Urinary bladder (tissue), 4 donors: ENCODE results near the gene FTSJ1. TPM values are rescaled to one million over a fixed set of nuclear protein-coding genes. Genes with fewer than 3 reads are reported as not detected.
"Not testable (repeated sequence)": the region's sequence is repeated elsewhere in the genome, so short reads cannot be mapped to it uniquely, and the experiment has no call there.

ENCODE experiments used
- DNase-seq: peaks from one replicate; pipeline ENCODE4 v3.0.0-alpha.2; 2015; ENCODE audit errors: extremely low spot score
- H3K27ac ChIP-seq: one replicate; pipeline ENCODE4 v1.5.1; 2013; ENCODE audit warnings: low read depth, mild to moderate bottlenecking, moderate library complexity
- H3K36me3 ChIP-seq: one replicate; pipeline ENCODE4 v1.6.1; 2013; ENCODE audit warnings: mild to moderate bottlenecking, moderate library complexity; ENCODE audit not compliant: insufficient read depth
- H3K4me1 ChIP-seq: one replicate; pipeline ENCODE4 v1.6.1; 2013; ENCODE audit warnings: mild to moderate bottlenecking, moderate library complexity; ENCODE audit not compliant: insufficient read depth
- H3K4me3 ChIP-seq: one replicate; pipeline ENCODE4 v1.5.1; 2013; ENCODE audit warnings: low read depth, low read length
- WGBS: extraction: QIAGEN DNeasy Blood & Tissue Kit; methylation state at CpG from one replicate; pipeline ENCODE4 v1.1.7; 2013; 5-methylcytosine and 5-hydroxymethylcytosine counted together
- polyA plus RNA-seq: library from polyadenylated mRNA; stranded (reverse); fragments of 200-250 nt; gene quantifications from one replicate; pipeline ENCODE4 v1.2.3, GENCODE V29; 2013
- total RNA-seq: library from RNA; depleted of rRNA; stranded (reverse); fragments of >200 nt; gene quantifications from one replicate; pipeline ENCODE4 v1.2.3, GENCODE V29; 2014
- donor health status: healthy with polysubstance abuse.
- donor health status: healthy.

The FTSJ1 gene
- total and polyA plus RNA-seq, 2 donors = 21.8 to 28.2 TPM

GRCh38 chrX:48514868-48515460 lies 39.0 kb downstream of the FTSJ1 start:
- H3K4me3 ChIP-seq = no peak overlapping the region
- no peaks in the 10 kb centered on the region for H3K36me3 ChIP-seq
- no peak overlapping the region for H3K27ac ChIP-seq
- no peak for DNase-seq
- H3K4me1 ChIP-seq = no peaks in the 10 kb centered on the region
- 93% methylated on average over 9 of the region's 9 CpGs for WGBS

- no peak for DNase-seq
- Histone ChIP-seq H3K27ac (no peak overlapping the region), H3K4me3 (no peak overlapping the region), H3K4me1 (no peaks in the 10 kb centered on the region), H3K36me3 (no peaks in the 10 kb centered on the region)
- 91% methylated on average over 10 of the region's 10 CpGs for WGBS
Observed at GRCh38 chrX:48515842-48516241, 39.8 kb downstream of the FTSJ1 start.

GRCh38 chrX:48516285-48516684 lies 40.3 kb downstream of the FTSJ1 start:
- Histone ChIP-seq H3K4me3 (no peak overlapping the region), H3K4me1 (no peaks in the 10 kb centered on the region), H3K27ac (no peak overlapping the region), H3K36me3 (no peaks in the 10 kb centered on the region)
- WGBS = 85% methylated on average over 10 of the region's 10 CpGs
- no peak for DNase-seq

GRCh38 chrX:48516987-48517386 lies 41.0 kb downstream of the FTSJ1 start:
- Histone ChIP-seq H3K36me3 (no peaks in the 10 kb centered on the region), H3K27ac (no peak overlapping the region), H3K4me1 (no peaks in the 10 kb centered on the region), H3K4me3 (no peak overlapping the region)
- DNase-seq = no peak
- WGBS = 85% methylated on average over 5 of the region's 5 CpGs

GRCh38 chrX:48519481-48519880 lies 43.5 kb downstream of the FTSJ1 start:
- H3K4me3 ChIP-seq, H3K27ac ChIP-seq, H3K4me1 ChIP-seq, H3K36me3 ChIP-seq, DNase-seq: not testable (repeated sequence)
- WGBS = 89% methylated on average over 4 of the region's 4 CpGs

GRCh38 chrX:48520455-48520854 lies 44.5 kb downstream of the FTSJ1 start:
- no peak for DNase-seq
- no peak overlapping the region for H3K27ac ChIP-seq
- 94% methylated on average over 2 of the region's 2 CpGs for WGBS
- no peaks in the 10 kb centered on the region for H3K36me3 ChIP-seq
- H3K4me3 ChIP-seq = no peak overlapping the region
- no peaks in the 10 kb centered on the region for H3K4me1 ChIP-seq

- H3K4me3 ChIP-seq = no peak overlapping the region
- no peaks in the 10 kb centered on the region for H3K36me3 ChIP-seq
- H3K27ac ChIP-seq = no peak overlapping the region
- no peaks in the 10 kb centered on the region for H3K4me1 ChIP-seq
- whole genome bisulfite sequencing = 27% methylated on average over 2 of the region's 2 CpGs
- no peak for DNase-seq
Observed at GRCh38 chrX:48520976-48521352, 45.0 kb downstream of the FTSJ1 start.

GRCh38 chrX:48521353-48522243 lies 45.6 kb downstream of the FTSJ1 start, which contains the start of gene EBP:
EBP (plus strand) TSS chrX:48521808; CDS start chrX:48523772, 1,964 bp downstream.
- Histone ChIP-seq H3K36me3 (no peaks in the 10 kb centered on the region), H3K4me3 (peak within 1 kb of the TSS; percentile 63), H3K4me1 (no peaks in the 10 kb centered on the region), H3K27ac (peak within 1 kb of the TSS; percentile 78)
- under 1% methylated on average over 65 of the region's 66 CpGs for WGBS
- peak; percentile 78 for DNase-seq

GRCh38 chrX:48522291-48522690 lies 46.3 kb downstream of the FTSJ1 start:
- no peak for DNase-seq
- Histone ChIP-seq H3K27ac (no peak overlapping the region), H3K4me3 (peak overlapping the region; percentile 63), H3K4me1 (no peaks in the 10 kb centered on the region), H3K36me3 (no peaks in the 10 kb centered on the region)
- 6% methylated on average over 10 of the region's 10 CpGs for WGBS

GRCh38 chrX:48523682-48524081 lies 47.7 kb downstream of the FTSJ1 start:
- Histone ChIP-seq H3K4me1 (no peaks in the 10 kb centered on the region), H3K36me3 (peaks cover 2% of the 10 kb centered on the region), H3K4me3 (no peak overlapping the region), H3K27ac (no peak overlapping the region)
- WGBS = 94% methylated on average over 12 of the region's 12 CpGs
- DNase-seq = no peak

- WGBS = 88% methylated on average over 8 of the region's 8 CpGs
- H3K36me3 ChIP-seq, H3K4me1 ChIP-seq, H3K27ac ChIP-seq, DNase-seq, H3K4me3 ChIP-seq: not testable (repeated sequence)
Observed at GRCh38 chrX:48525853-48526252, 49.9 kb downstream of the FTSJ1 start.

- peaks cover 2% of the 10 kb centered on the region for H3K36me3 ChIP-seq
- 83% methylated on average over 3 of the region's 3 CpGs for WGBS
- no peak overlapping the region for H3K27ac ChIP-seq
Observed at GRCh38 chrX:48530736-48531135, 54.7 kb downstream of the FTSJ1 start.

GRCh38 chrX:48531358-48531959 lies 55.5 kb downstream of the FTSJ1 start:
- Histone ChIP-seq H3K4me1 (no peaks in the 10 kb centered on the region), H3K36me3 (peaks cover 2% of the 10 kb centered on the region), H3K27ac (peak overlapping the region; percentile 39), H3K4me3 (no peak overlapping the region)
- DNase-seq = no peak
- WGBS = 65% methylated on average over 5 of the region's 5 CpGs

More at GRCh38 chrX:48530736-48531135, 54.7 kb downstream of the FTSJ1 start:
- no peak for DNase-seq
- no peaks in the 10 kb centered on the region for H3K4me1 ChIP-seq
- H3K4me3 ChIP-seq = no peak overlapping the region

- Histone ChIP-seq H3K36me3 (peaks cover 2% of the 10 kb centered on the region), H3K4me3 (no peak overlapping the region), H3K4me1 (no peaks in the 10 kb centered on the region), H3K27ac (no peak overlapping the region)
- no peak for DNase-seq
- 79% methylated on average over 1 of the region's 1 CpG for WGBS
Observed at GRCh38 chrX:48532161-48532560, 56.2 kb downstream of the FTSJ1 start.
